ENCODE results near the gene RCC1. TPM values are rescaled to one million over a fixed set of nuclear protein-coding genes. Genes with fewer than 3 reads are reported as not detected.

The RCC1 gene
- total RNA-seq, 1 donor from 2014 or later: 23.7 TPM

DNA sequence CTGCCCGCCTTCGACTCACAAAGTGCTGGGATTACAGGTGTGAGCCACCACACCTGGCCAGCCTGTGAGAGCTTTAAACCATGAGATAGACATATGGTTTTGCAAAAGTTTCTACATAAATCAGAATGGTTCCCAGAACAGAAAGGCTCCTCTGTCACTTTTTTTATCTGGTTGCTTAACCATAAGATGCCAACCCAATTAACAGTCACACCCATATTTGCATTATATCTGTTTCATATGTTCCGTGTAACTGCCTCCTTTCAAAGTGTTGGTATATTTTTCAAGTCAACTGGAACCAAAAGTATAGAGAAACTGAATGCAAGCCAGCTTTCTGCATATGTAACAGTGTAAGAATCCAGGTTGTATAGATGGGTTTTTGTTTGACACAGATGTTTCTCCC is 23.7 kb upstream of the RCC1 start:
- Histone ChIP-seq H3K79me2 (ENCODE audit: insufficient read depth, low read length) (no peaks in the 10 kb centered on the region), H2AFZ (ENCODE audit: low read depth, low read length) (no peak overlapping the region), H3K4me3 (ENCODE audit: insufficient read depth, low read depth, low read length) (no peak overlapping the region), H3K4me1 (ENCODE audit: insufficient read depth, low read length) (no peaks in the 10 kb centered on the region), H3K9me3 (ENCODE audit: insufficient read depth, low read depth, low read length) (no peaks in the 10 kb centered on the region), H3K9ac (ENCODE audit: low read length) (no peak overlapping the region), H4K20me1 (ENCODE audit: insufficient read depth, low read length) (no peaks in the 10 kb centered on the region), H3K27me3 (ENCODE audit: insufficient read depth, low read length) (no peaks in the 10 kb centered on the region), H3K27ac (ENCODE audit: low read depth, low read length) (no peak overlapping the region), H3K36me3 (ENCODE audit: insufficient read depth, low read length) (peaks cover 23% of the 10 kb centered on the region), H3K4me2 (ENCODE audit: low read length) (no peak overlapping the region)
- Mint-ChIP-seq H3K27ac (ENCODE audit: unreplicated experiment) (no peak overlapping the region), H3K27me3 (ENCODE audit: low read depth, unreplicated experiment) (no peaks in the 10 kb centered on the region), H3K4me3 (ENCODE audit: unreplicated experiment) (no peak overlapping the region), H3K4me1 (ENCODE audit: low read depth, unreplicated experiment) (no peaks in the 10 kb centered on the region), H3K36me3 (ENCODE audit: low read depth, unreplicated experiment) (peaks cover 16% of the 10 kb centered on the region), H3K9me3 (ENCODE audit: unreplicated experiment) (no peaks in the 10 kb centered on the region)
- TF ChIP-seq, protein P1, sequence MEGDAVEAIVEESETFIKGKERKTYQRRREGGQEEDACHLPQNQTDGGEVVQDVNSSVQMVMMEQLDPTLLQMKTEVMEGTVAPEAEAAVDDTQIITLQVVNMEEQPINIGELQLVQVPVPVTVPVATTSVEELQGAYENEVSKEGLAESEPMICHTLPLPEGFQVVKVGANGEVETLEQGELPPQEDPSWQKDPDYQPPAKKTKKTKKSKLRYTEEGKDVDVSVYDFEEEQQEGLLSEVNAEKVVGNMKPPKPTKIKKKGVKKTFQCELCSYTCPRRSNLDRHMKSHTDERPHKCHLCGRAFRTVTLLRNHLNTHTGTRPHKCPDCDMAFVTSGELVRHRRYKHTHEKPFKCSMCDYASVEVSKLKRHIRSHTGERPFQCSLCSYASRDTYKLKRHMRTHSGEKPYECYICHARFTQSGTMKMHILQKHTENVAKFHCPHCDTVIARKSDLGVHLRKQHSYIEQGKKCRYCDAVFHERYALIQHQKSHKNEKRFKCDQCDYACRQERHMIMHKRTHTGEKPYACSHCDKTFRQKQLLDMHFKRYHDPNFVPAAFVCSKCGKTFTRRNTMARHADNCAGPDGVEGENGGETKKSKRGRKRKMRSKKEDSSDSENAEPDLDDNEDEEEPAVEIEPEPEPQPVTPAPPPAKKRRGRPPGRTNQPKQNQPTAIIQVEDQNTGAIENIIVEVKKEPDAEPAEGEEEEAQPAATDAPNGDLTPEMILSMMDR (IDR thresholded peaks at IDR 0.05; ENCODE audit: insufficient read depth, low read depth, low read length): no peak
- no peak for TF ChIP-seq EZH2 (IDR thresholded peaks at IDR 0.05; ENCODE audit: insufficient read depth, low read length)
- no peak for DNase-seq (ENCODE audit: low read depth)
- FAIRE-seq: no peak

DNA sequence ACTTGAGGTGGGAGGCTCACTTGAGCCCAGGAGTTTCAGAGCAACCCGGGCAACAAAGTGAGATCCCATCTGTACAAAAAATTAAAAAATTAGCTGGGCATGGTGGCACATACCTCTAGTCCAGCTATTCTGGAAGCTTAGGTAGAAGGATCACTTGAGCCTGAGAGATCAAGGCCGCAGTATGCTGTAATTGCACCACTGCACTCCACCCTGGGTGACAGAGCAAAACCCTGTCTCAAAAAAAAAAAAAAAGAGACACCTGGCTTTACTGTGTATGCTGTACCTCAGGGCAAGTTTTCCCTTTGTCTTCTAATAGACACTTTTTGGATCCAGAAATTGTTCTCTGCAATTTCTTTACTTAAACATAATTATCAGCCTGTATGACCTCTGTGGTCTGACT is 23.1 kb upstream of the RCC1 start:
- H3K4me1 Mint-ChIP-seq (ENCODE audit: low read depth, unreplicated experiment): no peaks in the 10 kb centered on the region
- H3K4me2 ChIP-seq (ENCODE audit: low read length): no peak overlapping the region
- H2AFZ ChIP-seq (ENCODE audit: low read depth, low read length): no peak overlapping the region
- H3K9me3 ChIP-seq (ENCODE audit: insufficient read depth, low read depth, low read length): no peaks in the 10 kb centered on the region
- H3K79me2 ChIP-seq (ENCODE audit: insufficient read depth, low read length): no peaks in the 10 kb centered on the region
- H3K9ac ChIP-seq (ENCODE audit: low read length): no peak overlapping the region
- H3K4me3 Mint-ChIP-seq (ENCODE audit: unreplicated experiment): no peak overlapping the region
- no peak for DNase-seq (ENCODE audit: low read depth)
- peaks cover 23% of the 10 kb centered on the region for H3K36me3 ChIP-seq (ENCODE audit: insufficient read depth, low read length)
- H3K4me3 ChIP-seq (ENCODE audit: insufficient read depth, low read depth, low read length): no peak overlapping the region
- H3K27me3 ChIP-seq (ENCODE audit: insufficient read depth, low read length): no peaks in the 10 kb centered on the region
- H3K36me3 Mint-ChIP-seq (ENCODE audit: low read depth, unreplicated experiment): peaks cover 15% of the 10 kb centered on the region
- no peaks in the 10 kb centered on the region for H3K4me1 ChIP-seq (ENCODE audit: insufficient read depth, low read length)
- no peaks in the 10 kb centered on the region for H3K27me3 Mint-ChIP-seq (ENCODE audit: low read depth, unreplicated experiment)
- H3K27ac ChIP-seq (ENCODE audit: low read depth, low read length): no peak overlapping the region
- H3K9me3 Mint-ChIP-seq (ENCODE audit: unreplicated experiment): no peaks in the 10 kb centered on the region
- no peaks in the 10 kb centered on the region for H4K20me1 ChIP-seq (ENCODE audit: insufficient read depth, low read length)
- no peak for TF ChIP-seq EZH2 (IDR thresholded peaks at IDR 0.05; ENCODE audit: insufficient read depth, low read length)
- TF ChIP-seq, protein P1 (IDR thresholded peaks at IDR 0.05; ENCODE audit: insufficient read depth, low read depth, low read length): no peak
- H3K27ac Mint-ChIP-seq (ENCODE audit: unreplicated experiment): no peak overlapping the region
- no peak for FAIRE-seq

DNA sequence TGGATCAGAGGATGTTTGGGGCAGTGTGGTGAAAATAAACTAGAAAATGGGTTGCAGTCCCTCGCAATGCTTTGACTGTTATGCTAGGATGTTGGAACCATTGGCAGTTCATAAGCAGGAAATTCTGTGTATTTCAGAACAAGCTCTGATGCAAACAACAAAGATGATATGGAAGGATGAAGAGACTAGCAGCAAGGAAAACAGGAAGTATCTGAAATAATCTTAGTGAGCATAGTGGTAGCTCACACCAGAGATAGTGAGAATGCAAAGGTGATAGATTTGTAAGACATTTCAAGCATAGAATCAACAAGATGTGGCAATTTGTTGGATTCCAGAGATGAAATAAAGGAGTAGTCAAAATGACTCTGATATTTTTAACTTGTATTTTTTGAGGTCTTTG is 11.1 kb upstream of the RCC1 start:
- no peak for FAIRE-seq
- peaks cover 28% of the 10 kb centered on the region for H3K36me3 ChIP-seq (ENCODE audit: insufficient read depth, low read length)

More for the DNA sequence above, 11.1 kb upstream of the RCC1 start:
- H3K9me3 Mint-ChIP-seq (ENCODE audit: unreplicated experiment): no peaks in the 10 kb centered on the region
- Histone ChIP-seq H2AFZ (ENCODE audit: low read depth, low read length) (no peak overlapping the region), H3K27me3 (ENCODE audit: insufficient read depth, low read length) (no peaks in the 10 kb centered on the region), H3K79me2 (ENCODE audit: insufficient read depth, low read length) (no peaks in the 10 kb centered on the region), H3K9ac (ENCODE audit: low read length) (no peak overlapping the region), H3K4me1 (ENCODE audit: insufficient read depth, low read length) (no peaks in the 10 kb centered on the region), H3K4me2 (ENCODE audit: low read length) (no peak overlapping the region), H3K27ac (ENCODE audit: low read depth, low read length) (no peak overlapping the region), H3K9me3 (ENCODE audit: insufficient read depth, low read depth, low read length) (no peaks in the 10 kb centered on the region), H4K20me1 (ENCODE audit: insufficient read depth, low read length) (no peaks in the 10 kb centered on the region), H3K4me3 (ENCODE audit: insufficient read depth, low read depth, low read length) (no peak overlapping the region)
- H3K27ac Mint-ChIP-seq (ENCODE audit: unreplicated experiment): no peak overlapping the region
- no peak overlapping the region for H3K4me3 Mint-ChIP-seq (ENCODE audit: unreplicated experiment)
- H3K27me3 Mint-ChIP-seq (ENCODE audit: low read depth, unreplicated experiment): no peaks in the 10 kb centered on the region
- peaks cover 17% of the 10 kb centered on the region for H3K36me3 Mint-ChIP-seq (ENCODE audit: low read depth, unreplicated experiment)
- TF ChIP-seq, protein P1 (IDR thresholded peaks at IDR 0.05; ENCODE audit: insufficient read depth, low read depth, low read length): no peak
- no peak for TF ChIP-seq EZH2 (IDR thresholded peaks at IDR 0.05; ENCODE audit: insufficient read depth, low read length)
- H3K4me1 Mint-ChIP-seq (ENCODE audit: low read depth, unreplicated experiment): no peaks in the 10 kb centered on the region
- DNase-seq (ENCODE audit: low read depth): no peak
